AG09309 (cell line): ENCODE results near the gene SDK1.

Experiments
- DNase-seq: peaks from one replicate; pipeline ENCODE4 v3.0.0-alpha.2; 2010; ENCODE audit warnings: low read depth
- H3K4me3 ChIP-seq: 2 replicates; pipeline ENCODE4 v1.5.1; 2011; ENCODE audit warnings: mild to moderate bottlenecking, low read depth, low read length, moderate library complexity; ENCODE audit not compliant: control insufficient read depth
- TF ChIP-seq, protein P1 (sequence below): IDR thresholded peaks from 2 replicates; pipeline ENCODE4 v1.5.1; 2011; ENCODE audit warnings: mild to moderate bottlenecking, low read depth, low read length, inconsistent platforms; ENCODE audit not compliant: insufficient read depth, control insufficient read depth; ENCODE audit errors: missing control alignments

Gene SDK1

GRCh38 chr7:3338161-3338560 lies 37.1 kb downstream of the SDK1 start:
- no peak overlapping the region for H3K4me3 ChIP-seq
- TF ChIP-seq, protein P1, sequence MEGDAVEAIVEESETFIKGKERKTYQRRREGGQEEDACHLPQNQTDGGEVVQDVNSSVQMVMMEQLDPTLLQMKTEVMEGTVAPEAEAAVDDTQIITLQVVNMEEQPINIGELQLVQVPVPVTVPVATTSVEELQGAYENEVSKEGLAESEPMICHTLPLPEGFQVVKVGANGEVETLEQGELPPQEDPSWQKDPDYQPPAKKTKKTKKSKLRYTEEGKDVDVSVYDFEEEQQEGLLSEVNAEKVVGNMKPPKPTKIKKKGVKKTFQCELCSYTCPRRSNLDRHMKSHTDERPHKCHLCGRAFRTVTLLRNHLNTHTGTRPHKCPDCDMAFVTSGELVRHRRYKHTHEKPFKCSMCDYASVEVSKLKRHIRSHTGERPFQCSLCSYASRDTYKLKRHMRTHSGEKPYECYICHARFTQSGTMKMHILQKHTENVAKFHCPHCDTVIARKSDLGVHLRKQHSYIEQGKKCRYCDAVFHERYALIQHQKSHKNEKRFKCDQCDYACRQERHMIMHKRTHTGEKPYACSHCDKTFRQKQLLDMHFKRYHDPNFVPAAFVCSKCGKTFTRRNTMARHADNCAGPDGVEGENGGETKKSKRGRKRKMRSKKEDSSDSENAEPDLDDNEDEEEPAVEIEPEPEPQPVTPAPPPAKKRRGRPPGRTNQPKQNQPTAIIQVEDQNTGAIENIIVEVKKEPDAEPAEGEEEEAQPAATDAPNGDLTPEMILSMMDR: no peak

DNA sequence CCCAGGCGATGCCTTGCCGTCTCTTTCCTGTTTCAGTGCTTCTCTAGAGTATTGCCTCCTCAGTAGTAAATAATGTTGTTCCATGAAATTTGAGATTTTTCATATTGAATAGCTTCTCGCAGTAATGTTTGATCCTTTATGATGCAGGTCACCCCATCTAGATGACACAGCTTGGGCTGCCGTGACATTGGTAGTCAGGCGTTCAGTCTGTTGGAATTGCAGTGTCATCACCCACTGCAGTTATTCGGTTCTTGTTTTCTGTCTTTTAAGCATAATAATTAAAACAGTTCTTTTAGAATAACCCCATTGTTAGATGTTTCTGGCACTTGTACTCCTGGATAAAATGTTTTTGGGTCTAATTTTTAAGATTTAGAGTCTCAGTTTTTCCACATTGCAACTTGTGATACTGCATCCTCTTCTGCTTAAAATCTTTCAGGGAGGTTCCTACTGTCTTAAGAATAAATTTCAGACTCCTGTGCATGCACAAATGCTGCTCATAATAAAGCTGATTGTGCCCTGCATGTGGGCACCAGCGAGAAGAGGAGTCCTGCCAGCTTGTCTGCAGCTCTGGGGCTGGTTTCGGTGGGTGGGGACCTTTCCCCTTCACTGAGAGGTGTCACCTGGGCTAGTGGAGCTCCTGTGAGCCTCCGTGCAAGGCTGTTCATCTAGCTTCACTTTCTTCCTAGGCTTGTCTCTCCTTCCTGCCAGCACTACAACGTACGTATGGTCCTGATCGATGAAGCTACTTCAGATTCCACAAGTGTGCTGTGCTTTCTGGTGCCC lies 44.8 kb downstream of the SDK1 start:
- DNase-seq: no peak
- no peak overlapping the region for H3K4me3 ChIP-seq
- TF ChIP-seq, protein P1: no peak

More at GRCh38 chr7:3338161-3338560, 37.1 kb downstream of the SDK1 start:
- DNase-seq: no peak

GRCh38 chr7:3349126-3349525 lies 48.1 kb downstream of the SDK1 start:
- TF ChIP-seq, protein P1: no peak
- no peak overlapping the region for H3K4me3 ChIP-seq

GRCh38 chr7:3356173-3356572 lies 55.1 kb downstream of the SDK1 start:
- DNase-seq: no peak
- no peak overlapping the region for H3K4me3 ChIP-seq

More at GRCh38 chr7:3349126-3349525, 48.1 kb downstream of the SDK1 start:
- no peak for DNase-seq

GRCh38 chr7:3358991-3359390 lies 57.9 kb downstream of the SDK1 start:
- H3K4me3 ChIP-seq: no peak overlapping the region
- TF ChIP-seq, protein P1: no peak
- no peak for DNase-seq

More at GRCh38 chr7:3356173-3356572, 55.1 kb downstream of the SDK1 start:
- TF ChIP-seq, protein P1: no peak

DNA sequence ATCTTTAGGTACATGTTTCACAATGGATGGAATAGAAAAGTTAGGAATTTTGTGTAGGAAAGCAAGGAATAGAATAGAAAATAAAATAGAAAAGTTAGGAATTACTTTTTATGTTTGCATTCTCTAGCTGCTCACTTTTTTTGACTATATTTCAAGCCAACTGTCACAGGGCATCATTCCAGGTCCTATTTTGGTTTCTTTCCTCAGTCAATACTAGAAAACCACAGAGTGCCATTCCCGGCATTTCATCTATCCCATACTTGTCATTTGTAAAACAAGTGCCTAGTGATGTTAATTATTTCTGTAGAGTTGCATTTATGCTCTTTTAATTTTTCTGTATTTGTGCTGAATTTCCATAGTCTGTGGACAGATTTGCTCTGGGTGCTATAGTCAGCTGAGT lies 66.2 kb downstream of the SDK1 start:
- TF ChIP-seq, protein P1: no peak

More for the DNA sequence above, 66.2 kb downstream of the SDK1 start:
- no peak overlapping the region for H3K4me3 ChIP-seq
- DNase-seq: no peak
